SJCRH30 (cell line): ENCODE measurements around the gene RRAS2. TPM values are rescaled to one million over a fixed set of nuclear protein-coding genes. Genes with fewer than 3 reads are reported as not detected.
"Not testable (repeated sequence)": the region's sequence is repeated elsewhere in the genome, so short reads cannot be mapped to it uniquely, and the experiment has no call there.

ENCODE experiments used
- DNase-seq, 2 experiments: peaks; one replicate each; pipeline ENCODE4 v3.0.0-alpha.2; 2015 to 2020
- H3K27ac ChIP-seq: fragments of 250-450 bp; sonication (Bioruptor Pico); 2 replicates; pipeline ENCODE4 v1.5.1; 2020; ENCODE audit warnings: mild to moderate bottlenecking, moderate library complexity
- H3K27me3 ChIP-seq: fragments of 250-450 bp; sonication (Bioruptor Pico); 2 replicates; pipeline ENCODE4 v1.5.1; 2020; ENCODE audit warnings: mild to moderate bottlenecking, moderate library complexity
- H3K36me3 ChIP-seq: fragments of 250-450 bp; sonication (Bioruptor Pico); 2 replicates; pipeline ENCODE4 v1.5.1; 2020; ENCODE audit warnings: mild to moderate bottlenecking, moderate library complexity
- H3K4me1 ChIP-seq: fragments of 250-450 bp; sonication (Bioruptor Pico); 2 replicates; pipeline ENCODE4 v1.5.1; 2020; ENCODE audit warnings: mild to moderate bottlenecking, moderate library complexity
- H3K4me3 ChIP-seq: fragments of 250-450 bp; sonication (Bioruptor Pico); 2 replicates; pipeline ENCODE4 v1.5.1; 2020; ENCODE audit warnings: mild to moderate bottlenecking, moderate library complexity
- H3K9me3 ChIP-seq: fragments of 250-450 bp; sonication (Bioruptor Pico); replicated peaks from 2 replicates; pipeline ENCODE4 v1.5.1; 2020; ENCODE audit warnings: mild to moderate bottlenecking, moderate library complexity
- total RNA-seq: library from RNA; depleted of rRNA; stranded (reverse); fragments of >200 nt; shearing (Covaris generic); gene quantifications from 2 replicates; pipeline ENCODE4 v1.2.3, GENCODE V29; 2014

The RRAS2 gene
- total RNA-seq, 1 experiment from 2014 or later: 93.0 TPM

DNA sequence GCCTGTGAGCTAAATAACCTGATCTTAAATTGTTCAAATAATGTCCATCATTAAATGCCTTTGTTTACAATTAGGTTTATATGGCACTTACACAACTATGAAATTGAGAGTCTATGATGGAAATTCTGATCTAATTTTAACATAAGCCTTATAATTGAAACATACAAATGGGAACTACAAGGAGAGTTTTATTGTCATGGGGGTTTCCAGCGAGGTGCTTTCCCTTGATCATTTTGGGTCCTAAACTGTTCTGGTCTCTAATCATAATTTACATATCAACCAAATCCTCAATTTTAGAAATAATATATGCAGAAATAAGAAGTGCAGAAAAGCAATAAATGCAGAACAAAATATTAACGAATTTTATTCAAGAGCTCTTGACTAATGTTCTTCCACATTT lies 44.9 kb downstream of the RRAS2 start:
- H3K9me3 ChIP-seq: no peaks in the 10 kb centered on the region
- no peak overlapping the region for H3K27ac ChIP-seq
- no peak for DNase-seq
- no peaks in the 10 kb centered on the region; the same call in 1 of the 2 replicates for H3K4me1 ChIP-seq
- no peaks in the 10 kb centered on the region for H3K27me3 ChIP-seq
- H3K4me3 ChIP-seq: no peak overlapping the region
- H3K36me3 ChIP-seq: no peaks in the 10 kb centered on the region

DNA sequence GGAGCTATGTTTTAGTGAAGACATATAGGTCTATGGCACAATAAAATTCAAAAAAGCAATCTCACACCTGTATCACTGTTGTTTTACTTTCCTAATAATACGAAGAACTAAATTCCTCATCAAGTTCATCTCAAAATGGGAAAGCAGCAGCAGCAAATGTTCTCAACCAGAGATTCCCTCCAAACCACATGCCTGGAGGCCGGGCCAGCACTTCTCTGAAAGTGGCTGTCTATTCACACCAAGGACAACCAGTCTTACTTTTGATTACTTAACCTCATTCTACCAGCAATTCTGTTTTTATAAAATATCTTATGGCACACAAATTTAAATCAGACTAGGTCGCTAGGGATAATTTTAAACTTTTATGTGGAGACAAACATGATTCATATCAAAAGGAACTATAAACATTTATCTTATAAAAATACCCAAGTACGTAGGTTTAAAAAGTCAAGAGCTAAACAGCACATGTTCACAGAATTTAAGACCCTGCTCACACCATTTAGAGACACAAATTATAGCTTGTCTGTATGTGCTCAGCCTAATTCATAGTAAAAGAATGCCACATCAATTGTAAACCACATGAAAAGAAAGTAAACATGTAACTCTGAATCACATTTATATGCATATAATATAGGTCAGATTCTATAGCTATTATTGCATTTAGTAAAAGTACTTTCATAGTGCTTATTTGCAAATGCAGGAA lies 46.1 kb downstream of the RRAS2 start:
- Histone ChIP-seq H3K9me3 (no peaks in the 10 kb centered on the region), H3K27ac (no peak overlapping the region), H3K4me3 (no peak overlapping the region), H3K4me1 (no peaks in the 10 kb centered on the region; the same call in 1 of the 2 replicates), H3K27me3 (no peaks in the 10 kb centered on the region), H3K36me3 (no peaks in the 10 kb centered on the region)
- no peak for DNase-seq

DNA sequence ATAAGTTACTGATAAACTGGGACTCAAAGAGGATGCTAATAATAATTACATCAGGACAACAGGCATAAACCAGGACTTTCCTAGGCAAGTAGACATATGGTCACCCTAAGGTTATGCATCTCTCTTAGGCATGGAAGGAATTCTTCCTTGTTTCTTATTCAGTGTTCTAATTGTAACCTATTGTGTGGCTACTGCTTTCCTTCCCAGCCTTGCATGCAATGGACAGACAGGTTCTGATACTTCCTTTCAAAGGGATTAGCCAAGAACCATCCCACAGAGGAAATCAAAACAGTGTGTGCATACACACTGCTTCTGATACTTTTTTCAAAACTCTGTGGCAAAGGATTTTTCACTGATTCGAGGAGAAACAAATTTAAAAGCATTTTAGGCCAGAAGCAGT lies 48.3 kb downstream of the RRAS2 start:
- no peak overlapping the region for H3K27ac ChIP-seq
- no peak overlapping the region for H3K4me3 ChIP-seq
- no peak for DNase-seq
- no peaks in the 10 kb centered on the region; the same call in 1 of the 2 replicates for H3K4me1 ChIP-seq
- no peaks in the 10 kb centered on the region for H3K27me3 ChIP-seq
- no peaks in the 10 kb centered on the region for H3K36me3 ChIP-seq
- no peaks in the 10 kb centered on the region for H3K9me3 ChIP-seq

DNA sequence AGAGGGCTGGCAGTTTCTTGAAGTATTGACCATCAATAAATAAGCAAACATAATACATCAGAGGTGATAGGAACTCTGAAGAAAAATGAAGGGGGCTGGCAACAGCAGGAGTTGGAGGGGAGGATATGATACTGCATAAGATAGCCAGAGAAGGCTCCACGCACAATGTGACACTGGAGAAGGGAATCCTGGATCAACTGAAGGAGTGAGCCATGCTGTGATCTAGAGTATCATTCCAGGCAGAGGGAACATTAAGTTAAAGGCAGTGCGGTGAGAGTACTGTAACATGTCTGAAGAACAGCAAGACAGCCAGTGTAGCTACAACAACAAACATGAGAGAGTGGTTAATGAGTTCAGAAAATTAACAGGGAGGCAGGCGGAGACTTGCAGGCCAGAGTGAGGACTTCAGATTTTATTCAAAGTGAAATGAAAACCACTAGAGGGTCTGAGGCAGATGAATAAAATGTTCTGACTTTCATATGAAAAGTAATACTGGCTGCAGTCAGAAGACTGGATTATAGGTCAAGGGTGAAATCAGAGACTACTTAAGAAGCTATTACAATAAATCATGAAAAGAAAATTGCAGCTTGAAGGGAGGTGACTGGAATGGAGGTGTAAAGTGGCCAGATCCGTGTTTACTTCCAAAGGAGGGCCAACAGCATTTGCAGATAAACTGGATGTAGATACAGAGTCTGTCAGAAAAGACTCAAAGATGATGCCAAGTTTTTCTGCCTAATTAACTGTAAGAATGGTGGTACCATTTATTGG lies 49.4 kb downstream of the RRAS2 start:
- no peak overlapping the region for H3K4me3 ChIP-seq
- DNase-seq: no peak
- H3K27ac ChIP-seq: no peak overlapping the region
- peaks cover 9% of the 10 kb centered on the region for H3K4me1 ChIP-seq
- no peaks in the 10 kb centered on the region for H3K27me3 ChIP-seq
- no peaks in the 10 kb centered on the region for H3K9me3 ChIP-seq
- no peaks in the 10 kb centered on the region for H3K36me3 ChIP-seq

DNA sequence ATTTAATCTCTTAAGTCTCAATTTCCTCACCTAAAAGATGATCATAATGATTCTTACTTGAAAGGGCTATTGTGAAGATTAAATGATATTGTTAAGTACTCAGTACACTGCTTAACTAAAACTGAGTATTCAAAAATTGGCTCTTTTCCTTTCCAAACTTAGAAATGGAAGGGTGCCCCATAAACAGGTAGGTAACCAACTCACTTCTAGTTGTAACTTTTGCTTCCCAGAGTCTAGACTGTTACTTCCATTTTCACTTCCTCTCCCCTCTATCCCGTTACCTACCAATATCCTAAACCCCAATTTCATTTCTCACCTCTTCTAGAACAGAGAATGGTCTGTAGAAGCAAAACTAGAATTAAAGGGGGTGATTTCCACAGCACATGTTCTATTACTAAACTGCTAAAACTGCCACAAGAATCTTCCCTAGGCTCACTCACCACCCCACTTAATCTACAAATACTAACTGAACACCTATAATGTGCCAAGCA lies 50.0 kb downstream of the RRAS2 start:
- Histone ChIP-seq H3K27me3 (no peaks in the 10 kb centered on the region), H3K4me1 (peaks cover 15% of the 10 kb centered on the region), H3K27ac (no peak overlapping the region), H3K4me3 (no peak overlapping the region), H3K9me3 (no peaks in the 10 kb centered on the region), H3K36me3 (no peaks in the 10 kb centered on the region)
- no peak for DNase-seq

DNA sequence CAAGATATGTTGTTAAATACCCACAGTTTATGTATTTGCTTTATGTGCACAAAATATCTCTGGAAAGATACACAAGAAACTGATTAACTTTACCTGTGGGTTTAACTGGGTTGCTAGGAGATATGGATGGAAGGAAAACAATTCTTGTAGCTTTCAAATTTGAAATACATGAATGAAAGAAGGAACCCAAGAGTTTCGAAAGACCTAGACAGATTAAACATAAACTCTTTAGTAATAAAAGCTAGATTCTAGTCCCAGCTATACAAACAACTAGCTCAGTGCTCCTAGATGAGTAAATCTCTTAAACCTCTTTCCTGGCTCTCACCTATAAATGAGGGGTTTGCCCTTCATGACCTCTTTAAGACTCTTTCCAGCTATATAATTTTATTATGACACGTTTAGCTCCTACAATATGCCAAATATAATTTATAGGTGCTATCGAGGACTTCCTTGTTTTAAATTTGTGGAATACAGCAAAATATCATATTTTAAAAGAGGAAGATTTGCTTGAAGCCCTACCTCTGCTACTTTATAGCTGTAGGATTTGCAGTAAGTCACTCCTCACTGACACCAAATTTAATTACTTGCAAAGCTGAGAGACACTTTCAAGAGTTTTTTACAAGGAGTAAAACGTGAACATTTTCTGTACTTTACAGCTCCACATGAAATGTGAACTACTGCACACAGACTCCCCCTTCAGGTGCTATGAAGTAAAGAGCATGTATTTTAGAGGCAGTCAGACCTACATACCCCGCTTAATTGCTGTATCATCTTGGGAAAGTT lies 50.7 kb downstream of the RRAS2 start:
- H3K27ac ChIP-seq: no peak overlapping the region
- no peak overlapping the region for H3K4me3 ChIP-seq
- peak in 1 of 2 experiments; percentile 63 for DNase-seq
- H3K9me3 ChIP-seq: no peaks in the 10 kb centered on the region
- no peaks in the 10 kb centered on the region for H3K27me3 ChIP-seq
- H3K4me1 ChIP-seq: peaks cover 17% of the 10 kb centered on the region
- no peaks in the 10 kb centered on the region for H3K36me3 ChIP-seq

DNA sequence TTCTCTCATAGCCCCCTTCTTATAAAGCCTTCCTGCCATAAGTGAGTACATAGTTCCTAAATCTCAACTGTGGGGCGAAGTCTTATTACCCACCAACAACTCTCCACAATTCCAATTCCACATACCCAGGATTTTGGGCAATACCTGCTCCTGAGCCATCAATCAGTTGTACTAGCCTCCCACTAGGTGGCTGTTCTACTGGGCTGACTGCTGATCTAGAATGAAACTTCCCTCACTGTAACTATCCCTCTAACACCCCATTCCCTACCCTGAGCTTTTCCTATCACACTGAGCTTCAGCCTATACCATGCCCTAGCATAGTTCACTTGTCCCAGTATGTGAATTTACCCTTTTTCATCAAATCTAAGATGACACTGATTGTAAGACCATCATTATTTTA lies 52.5 kb downstream of the RRAS2 start:
- no peak for DNase-seq
- no peak overlapping the region for H3K27ac ChIP-seq
- no peaks in the 10 kb centered on the region for H3K36me3 ChIP-seq
- H3K4me1 ChIP-seq: peaks cover 17% of the 10 kb centered on the region
- no peak overlapping the region for H3K4me3 ChIP-seq
- H3K9me3 ChIP-seq: no peaks in the 10 kb centered on the region
- H3K27me3 ChIP-seq: no peaks in the 10 kb centered on the region

DNA sequence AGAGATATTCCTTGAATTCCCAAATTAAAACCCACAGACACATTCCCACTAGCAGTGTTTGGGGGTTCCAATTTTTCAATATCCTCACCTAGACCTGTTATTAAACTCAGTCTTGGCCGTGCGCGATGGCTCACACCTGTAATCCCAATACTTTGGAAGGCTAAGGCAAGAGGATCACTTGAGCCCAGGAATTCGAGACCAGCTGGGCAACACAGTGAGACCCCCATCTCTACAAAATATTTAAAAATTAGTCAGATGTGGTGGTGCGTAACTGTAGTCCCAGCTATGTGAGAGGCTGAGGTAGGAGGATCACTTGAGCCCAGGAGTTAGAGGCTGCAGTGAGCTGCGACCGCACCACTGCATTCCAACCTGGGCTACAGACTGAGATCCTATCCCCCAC lies 53.3 kb downstream of the RRAS2 start:
- Histone ChIP-seq H3K4me3 (no peak overlapping the region), H3K27ac (peak overlapping the region; percentile 75; the same call in 1 of the 2 replicates), H3K27me3 (no peaks in the 10 kb centered on the region), H3K9me3 (no peaks in the 10 kb centered on the region), H3K4me1 (peaks cover 17% of the 10 kb centered on the region), H3K36me3 (no peaks in the 10 kb centered on the region)
- DNase-seq: no peak

DNA sequence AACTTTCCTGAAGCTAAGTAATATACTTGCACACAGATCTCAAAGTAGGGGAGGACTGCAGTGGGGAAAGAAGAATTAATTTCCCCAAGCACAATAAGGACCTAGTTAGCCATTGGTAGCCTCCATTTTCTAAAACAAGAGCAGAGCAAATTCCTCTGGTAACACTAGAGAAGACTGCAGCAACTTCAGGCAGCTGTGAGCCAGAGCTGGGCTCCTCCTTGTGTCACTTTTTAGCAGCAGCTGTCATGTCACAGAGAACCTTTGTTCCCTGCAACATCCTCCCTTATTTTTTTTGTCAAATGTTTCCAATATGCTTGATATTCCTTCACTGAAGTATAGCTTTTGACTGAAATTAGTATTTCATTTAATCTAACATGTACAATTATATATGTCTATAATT lies 54.4 kb downstream of the RRAS2 start:
- DNase-seq: peak; percentile 84 to 91
- Histone ChIP-seq H3K4me1 (peaks cover 17% of the 10 kb centered on the region), H3K27ac (peak overlapping the region; percentile 75), H3K36me3 (no peaks in the 10 kb centered on the region), H3K4me3 (no peak overlapping the region), H3K27me3 (no peaks in the 10 kb centered on the region), H3K9me3 (no peaks in the 10 kb centered on the region)

DNA sequence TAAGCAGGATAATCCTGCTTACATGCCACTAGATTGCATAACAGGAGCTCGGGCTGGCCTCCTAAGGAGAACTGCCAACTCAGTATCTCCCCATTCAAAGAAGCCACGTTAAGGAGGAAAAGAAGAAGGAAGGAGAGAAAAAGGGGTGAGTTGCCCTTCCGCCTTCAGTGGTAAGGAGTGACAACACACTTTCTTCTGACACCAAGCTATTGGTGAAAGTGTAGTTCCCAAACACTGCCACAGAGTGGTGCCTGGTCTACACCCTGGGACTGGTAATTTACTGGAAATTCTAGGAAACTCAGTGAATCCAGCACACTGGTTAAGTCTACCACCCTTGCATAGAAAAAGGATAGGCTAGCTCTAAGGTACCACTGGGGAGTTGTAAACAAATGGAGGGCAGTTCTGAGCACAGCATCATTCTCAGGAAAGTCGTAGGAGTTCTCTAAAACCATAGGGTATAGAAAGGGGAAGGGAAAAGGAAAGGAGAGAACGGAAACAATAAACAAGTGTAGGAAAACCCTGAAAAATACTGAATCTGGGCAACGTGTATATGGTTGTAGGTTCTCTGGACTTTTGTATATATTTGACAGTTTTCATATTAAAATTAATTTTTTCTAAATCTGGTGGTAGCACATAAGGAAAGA lies 58.2 kb downstream of the RRAS2 start:
- Histone ChIP-seq H3K27me3 (no peaks in the 10 kb centered on the region), H3K27ac (no peak overlapping the region), H3K4me1 (peaks cover 17% of the 10 kb centered on the region), H3K9me3 (no peaks in the 10 kb centered on the region), H3K4me3 (no peak overlapping the region), H3K36me3 (no peaks in the 10 kb centered on the region)
- DNase-seq: peak; percentile 59 to 83

DNA sequence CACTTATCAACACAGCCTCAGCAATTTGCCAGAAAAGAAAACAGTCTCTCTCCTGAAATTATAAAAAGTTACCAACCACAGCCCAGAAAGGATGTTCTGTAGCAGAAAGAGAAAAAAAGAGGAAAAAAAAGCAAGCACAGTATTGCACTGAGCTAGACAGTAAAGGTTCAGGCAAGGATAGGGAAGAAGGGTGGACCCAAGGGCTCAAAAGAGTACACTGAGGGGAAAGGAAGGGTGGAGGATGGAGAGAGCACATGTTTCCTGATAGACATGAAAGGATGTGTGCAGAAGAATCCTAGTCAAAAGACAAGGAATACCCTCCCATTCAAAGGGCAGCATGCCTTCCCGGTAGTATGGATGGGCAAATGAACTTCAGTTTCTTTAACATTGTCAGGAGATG lies 59.1 kb downstream of the RRAS2 start:
- Histone ChIP-seq H3K36me3 (no peaks in the 10 kb centered on the region), H3K4me1 (peaks cover 9% of the 10 kb centered on the region), H3K4me3 (no peak overlapping the region), H3K9me3 (no peaks in the 10 kb centered on the region), H3K27me3 (no peaks in the 10 kb centered on the region), H3K27ac (no peak overlapping the region)
- DNase-seq: no peak

DNA sequence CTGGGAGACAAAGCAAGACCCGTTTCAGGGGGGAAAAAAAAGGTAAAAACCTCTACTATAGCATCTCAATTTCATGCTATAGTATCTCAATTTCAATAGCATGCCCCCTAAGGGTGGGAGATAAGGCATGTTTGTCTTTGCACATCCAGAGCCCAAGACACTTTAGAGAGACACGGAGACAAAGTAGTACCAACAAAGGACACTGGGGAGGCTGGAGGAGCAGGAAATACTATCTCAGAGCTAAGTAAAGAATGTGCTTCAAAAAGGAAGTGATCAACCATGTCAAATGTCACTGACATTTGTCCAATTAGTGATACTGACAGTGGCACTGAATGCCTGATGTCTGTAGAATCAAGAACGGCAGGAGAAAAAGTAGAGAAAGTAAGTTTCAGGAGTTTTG lies 68.6 kb downstream of the RRAS2 start:
- Histone ChIP-seq H3K27ac (no peak overlapping the region), H3K36me3 (peaks cover 24% of the 10 kb centered on the region), H3K27me3 (no peaks in the 10 kb centered on the region), H3K4me3 (no peak overlapping the region), H3K4me1 (no peaks in the 10 kb centered on the region), H3K9me3 (no peaks in the 10 kb centered on the region)
- no peak for DNase-seq

DNA sequence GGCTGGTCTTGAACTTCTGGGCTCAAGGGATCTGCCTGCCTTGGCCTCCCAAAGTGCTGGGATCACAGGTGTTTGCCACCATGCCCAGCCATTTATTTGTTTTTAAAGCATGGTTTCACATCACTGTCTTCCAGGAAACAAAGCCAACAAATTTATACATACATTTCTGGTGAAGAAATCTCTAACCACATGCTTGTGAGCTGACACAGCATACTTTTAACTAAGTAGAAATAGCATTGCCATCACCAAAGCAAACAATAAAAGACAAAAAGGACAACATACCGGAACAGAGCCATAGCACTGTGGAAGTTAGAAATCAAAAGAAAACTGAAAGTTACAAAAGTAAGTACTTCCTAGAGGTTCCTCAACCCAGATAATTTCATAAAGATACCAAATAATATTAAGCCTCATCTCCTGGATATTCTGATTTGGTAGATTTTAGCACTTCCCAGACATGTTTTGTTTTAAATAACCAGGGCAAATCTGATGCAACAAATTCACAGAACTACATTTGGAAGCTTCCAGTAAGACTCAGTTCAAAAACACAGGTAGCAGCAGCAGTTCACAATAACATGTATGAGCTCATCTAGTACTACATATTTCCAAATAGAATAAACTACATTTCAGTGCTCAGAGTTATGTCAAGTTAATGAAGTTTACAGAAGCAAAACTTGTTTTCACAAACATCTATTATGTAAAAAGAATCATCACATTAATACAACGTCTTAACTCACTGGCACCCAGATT lies 70.6 kb downstream of the RRAS2 start:
- H3K36me3 ChIP-seq: peaks cover 14% of the 10 kb centered on the region; the same call in 1 of the 2 replicates
- no peaks in the 10 kb centered on the region for H3K4me1 ChIP-seq
- DNase-seq: no peak
- H3K27ac ChIP-seq: no peak overlapping the region
- no peak overlapping the region for H3K4me3 ChIP-seq
- no peaks in the 10 kb centered on the region for H3K9me3 ChIP-seq
- H3K27me3 ChIP-seq: no peaks in the 10 kb centered on the region

DNA sequence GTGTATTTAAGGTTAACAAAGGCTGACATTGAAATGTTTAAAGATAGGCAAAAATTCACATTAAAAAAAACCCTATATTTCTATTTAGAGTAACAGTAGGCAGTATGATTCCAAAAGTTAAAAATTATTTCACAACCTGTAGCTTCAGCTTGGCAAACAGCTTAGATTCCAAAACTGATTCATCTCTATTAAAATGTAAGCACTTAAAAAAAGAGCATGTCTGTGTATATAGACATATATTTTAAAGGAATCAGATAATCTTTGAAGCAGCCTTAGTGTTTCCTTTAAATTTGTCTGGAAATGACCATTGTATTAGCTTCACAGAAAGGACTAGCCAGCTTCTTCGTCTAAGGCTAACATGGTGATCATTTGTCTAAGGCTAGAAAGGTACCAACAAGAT lies 80.1 kb downstream of the RRAS2 start:
- not testable (repeated sequence) for H3K4me1 ChIP-seq, DNase-seq, H3K36me3 ChIP-seq, H3K27me3 ChIP-seq, H3K4me3 ChIP-seq, H3K27ac ChIP-seq, H3K9me3 ChIP-seq
